ENCODE data around the gene ATP6V1B1.

DNA sequence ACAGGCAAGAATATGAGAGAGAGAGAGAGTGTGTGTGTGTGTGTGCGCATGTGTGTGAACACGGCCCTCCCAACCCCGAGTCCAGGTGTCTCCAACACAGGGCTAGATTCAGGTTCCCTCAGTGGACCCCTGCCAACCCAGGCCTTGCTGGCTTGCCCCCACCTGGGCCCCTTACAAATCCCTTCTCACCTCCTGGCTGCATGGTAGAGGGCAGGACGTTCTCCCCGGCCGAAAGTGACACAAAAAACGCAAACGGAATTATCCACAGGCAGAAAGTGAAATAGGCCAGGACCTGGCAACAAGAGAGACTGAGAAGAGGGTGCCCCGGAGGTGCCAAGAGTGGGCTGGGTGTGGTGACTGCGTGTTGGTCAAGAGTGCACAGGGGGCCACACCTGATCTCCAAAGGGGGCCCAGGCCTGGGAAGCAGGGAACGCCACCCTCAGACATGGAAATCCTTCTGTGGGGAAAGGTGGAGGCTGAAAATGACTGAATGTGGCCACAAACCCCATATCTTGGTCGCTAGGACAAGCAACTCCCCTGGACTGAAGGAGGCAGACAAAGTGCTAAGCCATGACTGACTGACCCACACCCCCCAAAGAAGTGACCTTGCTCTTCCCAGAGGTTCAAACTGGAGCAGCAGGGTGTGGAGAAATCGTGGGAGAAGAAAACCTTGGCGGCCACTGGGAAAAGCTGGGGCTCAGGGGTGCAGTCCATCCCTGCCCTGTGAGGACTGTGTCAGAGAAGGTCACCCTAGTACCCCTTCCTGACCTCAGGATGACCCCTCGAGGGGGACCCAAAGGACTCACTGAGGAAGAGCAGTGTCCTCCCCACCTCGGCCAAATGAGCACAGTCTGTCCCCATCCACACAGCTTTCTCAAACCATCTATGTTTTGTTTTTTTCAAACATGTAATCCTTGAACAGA lies 53.3 kb downstream of the ATP6V1B1 start:
- TF ChIP-seq CTCF (IDR thresholded peaks at IDR 0.05) = no peak
- TF ChIP-seq POLR2A (IDR thresholded peaks at IDR 0.05) = no peak
